Tibial nerve (tissue), 4 donors: Measurements from ENCODE around the gene FAM170B.

Experiments
- EP300 ChIP-seq, 2 donors: sonication (generic); formaldehyde crosslinking; IDR thresholded peaks; one replicate each; pipeline ENCODE4 v1.6.1; 2017; ENCODE audit warnings: antibody characterized with exemption in 2 of 2, mild to moderate bottlenecking in 1 of 2
- POLR2A ChIP-seq, 2 donors: fragments of 450-650 bp; IDR thresholded peaks; one replicate each; pipeline ENCODE4 v1.6.1; 2017; ENCODE audit warnings: antibody characterized with exemption in 2 of 2, mild to moderate bottlenecking in 2 of 2, moderate library complexity in 2 of 2
- TF ChIP-seq, protein P1 (sequence below), 5 experiments: fragments of 200-600 bp in 3 of 5; fragments of 450-650 bp in 2 of 5; sonication (generic) in 3 of 5; IDR thresholded peaks; one replicate each; pipeline ENCODE4 v1.5.1; 2016 to 2019; ENCODE audit warnings: antibody characterized with exemption in 5 of 5, mild to moderate bottlenecking in 3 of 5, moderate library complexity in 2 of 5

DNA sequence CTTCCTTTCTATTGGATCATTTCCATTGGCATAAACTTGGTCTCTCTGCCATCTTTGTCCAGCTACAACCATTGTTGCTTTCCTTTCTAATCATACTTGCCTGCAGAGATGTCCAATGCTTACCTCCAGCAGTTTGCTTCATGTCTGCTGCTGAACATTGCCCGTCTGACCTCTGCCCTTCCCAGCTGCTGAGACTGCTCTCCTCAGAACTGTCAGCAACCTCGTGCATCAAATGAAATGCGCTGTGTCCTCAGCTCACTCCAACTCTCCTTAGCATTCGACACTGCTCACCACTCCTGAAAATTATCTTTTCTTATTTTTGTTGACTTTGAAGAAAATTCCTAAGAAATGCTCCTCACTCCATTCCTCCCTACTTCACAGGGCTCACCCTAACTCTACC, 5.0 kb downstream of the FAM170B start:
- TF ChIP-seq, protein P1, sequence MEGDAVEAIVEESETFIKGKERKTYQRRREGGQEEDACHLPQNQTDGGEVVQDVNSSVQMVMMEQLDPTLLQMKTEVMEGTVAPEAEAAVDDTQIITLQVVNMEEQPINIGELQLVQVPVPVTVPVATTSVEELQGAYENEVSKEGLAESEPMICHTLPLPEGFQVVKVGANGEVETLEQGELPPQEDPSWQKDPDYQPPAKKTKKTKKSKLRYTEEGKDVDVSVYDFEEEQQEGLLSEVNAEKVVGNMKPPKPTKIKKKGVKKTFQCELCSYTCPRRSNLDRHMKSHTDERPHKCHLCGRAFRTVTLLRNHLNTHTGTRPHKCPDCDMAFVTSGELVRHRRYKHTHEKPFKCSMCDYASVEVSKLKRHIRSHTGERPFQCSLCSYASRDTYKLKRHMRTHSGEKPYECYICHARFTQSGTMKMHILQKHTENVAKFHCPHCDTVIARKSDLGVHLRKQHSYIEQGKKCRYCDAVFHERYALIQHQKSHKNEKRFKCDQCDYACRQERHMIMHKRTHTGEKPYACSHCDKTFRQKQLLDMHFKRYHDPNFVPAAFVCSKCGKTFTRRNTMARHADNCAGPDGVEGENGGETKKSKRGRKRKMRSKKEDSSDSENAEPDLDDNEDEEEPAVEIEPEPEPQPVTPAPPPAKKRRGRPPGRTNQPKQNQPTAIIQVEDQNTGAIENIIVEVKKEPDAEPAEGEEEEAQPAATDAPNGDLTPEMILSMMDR (IDR thresholded peaks at IDR 0.05): no peak
- no peak for TF ChIP-seq POLR2A (IDR thresholded peaks at IDR 0.05)
- TF ChIP-seq EP300 (IDR thresholded peaks at IDR 0.05): no peak
